CD4-positive, alpha-beta T cell treated with Interleukin-12 subunit alpha and Interleukin-12 subunit beta, for 1 hour (primary cell): ENCODE data around the gene ZNF688.
"Not testable (repeated sequence)": the region's sequence is repeated elsewhere in the genome, so short reads cannot be mapped to it uniquely, and the experiment has no call there.

ENCODE experiments used
- DNase-seq: peaks from one replicate; pipeline ENCODE4 v3.0.0-alpha.2; 2020

The ZNF688 gene

DNA sequence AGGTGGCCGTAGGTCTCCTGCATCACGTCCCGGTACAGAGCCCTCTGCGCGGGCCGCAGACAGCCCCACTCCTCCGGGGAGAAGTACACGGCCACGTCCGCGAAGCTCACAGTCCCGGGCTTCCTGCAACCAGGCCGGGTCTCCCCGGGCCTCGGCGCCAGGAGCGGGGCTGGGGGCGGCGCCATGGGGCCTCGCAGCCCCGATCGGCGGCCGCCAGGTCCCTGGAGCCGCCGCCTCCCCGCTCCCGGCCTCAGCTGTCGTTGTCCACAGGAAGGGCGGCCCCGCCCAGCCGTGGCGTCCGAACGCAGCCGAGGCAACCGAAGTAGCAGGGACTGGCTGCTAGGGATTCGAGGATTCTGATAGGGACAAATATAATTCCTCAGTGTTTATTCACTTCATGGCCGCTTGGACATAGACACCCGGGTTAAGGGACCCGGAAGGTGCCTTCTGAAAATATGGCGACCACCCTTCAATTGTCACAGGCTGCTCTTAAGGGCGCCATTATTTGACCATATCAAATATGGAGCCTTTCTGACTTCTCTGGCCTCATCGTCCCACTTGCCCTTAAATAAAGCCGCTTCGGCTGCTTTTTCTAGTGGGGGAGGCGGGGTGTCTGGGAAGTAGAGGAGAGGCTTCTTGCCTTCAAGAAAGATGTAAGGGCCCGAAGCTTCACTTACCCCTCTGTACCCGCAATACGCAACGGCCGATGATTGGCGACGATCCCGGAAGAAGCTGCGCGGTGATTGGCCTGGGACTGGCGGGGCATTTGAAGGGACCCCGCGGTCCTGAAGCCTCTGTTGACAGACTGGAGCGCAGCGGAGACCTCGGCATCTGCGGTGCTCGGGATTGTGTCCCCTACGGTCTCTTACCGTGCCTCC lies at the start of gene ZNF688:
Gene ZNF688 (minus strand): TSS at position 270 of the 878 bp plus-strand sequence. CDS start 85 bp downstream, at position 185.
- DNase-seq = peak; percentile 98

DNA sequence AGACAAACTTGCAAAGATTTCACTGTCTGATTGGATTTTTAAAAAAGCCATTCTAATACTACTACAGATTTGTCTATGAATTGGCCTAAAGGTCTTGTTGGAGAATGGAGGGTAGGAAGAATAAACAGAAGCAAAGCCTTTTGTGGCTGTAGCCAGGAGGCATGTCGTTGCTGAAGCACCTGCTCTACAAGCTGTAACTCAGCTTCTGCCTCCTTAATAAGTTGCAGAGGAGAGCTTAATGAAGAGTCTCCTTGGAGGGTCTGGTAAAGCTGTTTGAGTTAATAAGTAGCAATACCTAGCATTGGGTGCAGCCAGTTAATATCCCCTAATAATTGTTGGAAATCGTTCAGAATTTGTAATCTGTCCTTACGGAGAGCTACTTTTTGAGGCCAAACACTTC lies 48.7 kb upstream of the ZNF688 start:
- DNase-seq = no peak

DNA sequence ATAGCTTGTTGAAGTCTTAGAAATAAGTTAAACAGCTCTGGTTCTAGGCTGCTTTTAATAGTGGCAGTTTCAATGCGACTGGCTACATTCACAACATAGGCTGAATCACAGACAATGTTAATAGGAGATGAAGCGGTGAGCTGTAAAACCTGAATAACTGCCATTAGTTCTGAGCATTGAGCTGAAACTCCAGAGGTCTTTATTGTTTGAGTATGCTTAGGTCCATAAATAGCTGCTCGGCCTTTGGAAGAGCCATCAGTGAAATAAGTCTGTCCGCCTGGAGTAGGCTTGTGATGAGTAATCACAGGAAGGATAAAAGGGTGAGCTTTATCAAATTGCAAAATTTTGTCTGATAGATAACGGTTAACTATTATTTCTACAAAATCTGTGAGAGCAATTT lies 48.1 kb upstream of the ZNF688 start:
- no peak for DNase-seq

DNA sequence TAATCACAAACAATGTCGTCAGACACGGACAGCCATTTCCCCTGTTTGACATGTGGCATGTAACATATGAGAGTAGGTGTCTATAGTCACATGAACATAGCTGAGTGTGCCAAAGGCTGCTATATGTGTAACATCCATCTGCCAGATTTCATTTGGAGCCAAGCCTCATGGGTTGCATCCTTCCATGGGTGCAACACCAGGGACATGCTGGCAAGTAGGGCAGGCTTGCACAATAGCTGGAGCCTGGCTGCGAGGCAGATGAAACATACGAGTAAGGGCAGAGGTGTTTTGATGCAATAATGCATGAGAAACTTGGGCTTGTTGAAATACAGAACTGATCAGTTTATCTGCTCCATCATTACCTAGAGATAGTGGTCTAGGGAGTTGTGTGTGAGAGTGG lies 47.7 kb upstream of the ZNF688 start:
- DNase-seq = no peak

DNA sequence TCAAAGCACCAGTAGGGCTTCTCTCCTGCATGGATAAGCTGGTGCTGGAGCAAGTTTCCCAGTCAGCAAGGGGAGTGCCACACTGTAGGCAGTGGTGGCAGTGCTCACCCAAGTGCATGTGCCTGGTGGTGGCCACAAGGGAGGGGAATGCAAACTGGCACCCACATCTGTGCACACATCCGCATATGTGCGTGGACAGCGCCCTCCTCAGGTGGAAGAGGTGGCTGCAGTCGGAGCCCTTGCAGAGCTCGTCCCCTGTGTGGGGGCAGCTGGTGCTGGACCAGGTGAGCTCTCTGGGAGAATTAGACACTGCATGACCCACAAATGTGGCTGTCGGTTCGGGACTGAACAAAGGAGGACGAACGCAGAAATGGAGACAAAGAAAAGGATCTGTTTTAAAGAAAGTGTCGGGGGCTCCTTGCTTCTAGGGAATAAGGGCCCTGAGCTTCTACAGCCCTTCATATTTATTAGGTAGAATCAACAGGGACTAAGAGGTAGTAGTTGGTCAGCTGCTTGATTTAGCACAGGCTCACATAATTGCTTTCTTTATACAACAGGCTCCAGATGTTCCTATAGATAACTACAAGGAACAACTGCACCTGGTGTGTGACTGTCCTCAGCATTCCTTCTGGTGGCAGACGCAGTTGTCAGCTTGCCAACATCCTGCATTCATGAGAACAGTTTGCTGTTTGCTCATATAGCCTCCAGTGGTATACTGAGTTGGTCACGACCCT lies 44.0 kb upstream of the ZNF688 start:
- peak; percentile 71 for DNase-seq

DNA sequence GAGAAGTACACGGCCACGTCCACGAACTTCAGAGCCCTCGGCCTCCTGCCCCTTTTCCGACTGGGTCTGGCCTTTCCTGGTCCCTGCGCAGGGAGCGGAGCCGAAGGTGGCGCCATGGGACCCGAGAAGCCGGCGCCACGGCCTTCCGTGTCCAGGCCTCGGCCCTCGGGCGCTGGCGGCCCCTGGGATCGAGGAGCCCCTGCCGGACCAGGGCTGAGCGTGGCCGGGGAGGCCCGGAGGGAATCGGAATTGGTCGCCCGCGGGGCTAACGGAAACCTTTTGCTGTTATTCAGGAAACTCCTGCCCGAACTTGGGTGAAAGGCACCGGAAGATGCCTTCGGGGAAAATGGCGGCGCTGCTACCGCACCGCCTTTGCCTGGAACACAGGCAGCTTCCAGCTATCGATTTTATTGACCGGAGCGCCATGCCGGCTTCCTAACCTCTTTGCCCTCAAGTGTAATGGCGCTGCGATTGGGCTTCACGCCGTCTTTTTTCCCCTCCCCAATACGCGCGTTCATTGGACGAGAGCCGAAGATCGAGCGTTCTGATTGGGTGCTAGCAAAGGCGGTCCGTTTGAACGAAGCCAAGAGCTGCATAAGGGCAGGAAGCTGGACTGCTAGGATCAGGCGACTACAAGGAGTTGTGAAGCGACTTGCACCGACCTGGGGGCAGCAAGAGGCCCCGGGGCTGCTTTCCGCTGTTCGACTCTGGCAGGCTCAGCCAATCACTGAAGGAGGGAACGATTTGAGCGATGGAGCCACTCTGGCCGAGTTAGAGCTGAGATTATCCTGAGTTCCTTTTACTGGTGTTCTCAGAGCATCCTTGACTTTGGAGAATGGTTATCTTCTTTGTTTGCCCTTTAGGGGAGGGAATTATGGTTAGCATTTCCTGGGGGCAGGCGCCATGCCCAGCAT lies 38.7 kb upstream of the ZNF688 start, which contains the start of gene ZNF689:
Gene ZNF689 (minus strand): TSS at position 464 of the 914 bp plus-strand sequence. CDS start 348 bp downstream, at position 116.
- DNase-seq = peak; percentile 97

DNA sequence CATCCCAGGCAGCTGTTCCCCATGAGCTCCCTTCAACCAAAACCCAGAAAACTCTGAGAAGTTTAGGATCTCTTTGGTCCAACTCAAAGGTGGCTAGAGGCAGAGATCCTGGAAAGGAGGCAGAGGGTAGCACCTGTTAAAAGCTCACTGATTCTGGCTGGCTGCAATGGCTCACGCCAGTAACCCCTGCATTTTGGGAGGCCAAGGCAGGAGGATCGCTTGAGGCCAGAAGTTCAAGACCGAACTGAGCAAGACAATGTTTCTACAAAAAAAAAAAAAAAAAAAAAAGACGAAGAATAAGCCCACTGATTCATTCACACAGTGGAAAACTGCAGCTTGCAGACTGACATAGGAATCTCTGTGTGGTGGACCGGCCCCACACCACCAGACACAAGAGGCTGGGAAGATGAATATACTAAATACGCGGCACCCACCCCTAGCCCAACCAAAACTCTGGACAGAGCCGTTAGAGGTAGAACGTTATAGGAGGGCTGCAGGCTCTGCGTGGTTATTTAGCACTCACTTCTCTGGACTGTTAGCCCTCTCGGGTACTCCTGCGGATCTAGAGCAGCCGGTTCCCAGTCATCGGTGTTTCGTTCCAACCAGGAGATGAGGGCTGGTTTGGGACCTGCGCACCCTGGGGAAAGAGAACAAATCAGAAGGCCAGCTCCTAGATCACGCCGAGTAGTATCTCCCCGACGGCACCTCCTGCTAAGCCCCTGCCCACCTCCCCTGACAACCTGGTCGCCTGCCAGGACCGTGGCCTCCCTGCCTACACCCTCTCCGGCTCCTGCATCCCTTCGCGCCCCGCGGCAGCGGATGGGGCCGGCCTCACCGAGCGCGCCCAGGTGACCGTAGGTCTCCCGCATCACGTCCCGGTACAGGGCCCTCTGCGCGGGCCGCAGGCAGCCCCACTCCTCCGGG lies 37.8 kb upstream of the ZNF688 start:
- peak; percentile 40 for DNase-seq

DNA sequence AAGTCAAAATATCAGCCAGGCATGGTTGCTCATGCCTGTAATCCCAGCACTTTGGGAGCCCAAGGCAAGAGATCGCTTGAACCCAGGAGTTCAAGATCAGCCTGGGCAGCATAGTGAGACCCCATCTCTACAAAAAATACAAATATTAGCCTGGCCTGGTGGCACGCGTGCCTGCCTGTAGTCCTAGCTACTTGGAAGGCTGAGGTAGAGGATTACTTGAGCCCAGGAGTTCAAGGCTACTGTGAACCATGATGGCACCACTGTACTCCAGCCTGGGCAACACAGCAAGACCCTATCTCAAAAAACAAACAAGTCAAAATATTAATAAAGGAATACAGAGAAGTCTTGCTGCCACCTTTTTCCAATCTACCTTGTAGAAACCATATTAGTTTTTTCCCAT lies 34.5 kb upstream of the ZNF688 start:
- DNase-seq = no peak

DNA sequence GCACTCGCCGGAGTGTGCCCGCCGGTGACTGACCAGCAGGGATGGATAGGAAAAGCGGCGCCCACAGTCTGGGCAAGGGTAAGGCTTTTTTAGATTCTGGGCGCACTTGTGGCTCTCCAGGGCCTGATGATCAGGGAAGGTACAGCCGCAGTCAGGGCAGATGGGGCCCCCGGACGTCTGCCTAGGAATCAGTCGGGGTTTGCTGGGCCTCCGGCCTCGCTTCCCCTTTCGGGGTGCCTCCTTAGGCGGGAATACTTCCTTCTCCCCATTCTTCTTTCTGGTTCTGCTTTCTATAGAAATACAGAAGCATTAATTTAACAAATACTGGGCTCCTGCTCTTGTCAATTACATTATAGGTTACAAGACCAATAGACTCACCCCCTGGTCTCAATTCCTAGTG lies 33.6 kb upstream of the ZNF688 start:
- DNase-seq = no peak

DNA sequence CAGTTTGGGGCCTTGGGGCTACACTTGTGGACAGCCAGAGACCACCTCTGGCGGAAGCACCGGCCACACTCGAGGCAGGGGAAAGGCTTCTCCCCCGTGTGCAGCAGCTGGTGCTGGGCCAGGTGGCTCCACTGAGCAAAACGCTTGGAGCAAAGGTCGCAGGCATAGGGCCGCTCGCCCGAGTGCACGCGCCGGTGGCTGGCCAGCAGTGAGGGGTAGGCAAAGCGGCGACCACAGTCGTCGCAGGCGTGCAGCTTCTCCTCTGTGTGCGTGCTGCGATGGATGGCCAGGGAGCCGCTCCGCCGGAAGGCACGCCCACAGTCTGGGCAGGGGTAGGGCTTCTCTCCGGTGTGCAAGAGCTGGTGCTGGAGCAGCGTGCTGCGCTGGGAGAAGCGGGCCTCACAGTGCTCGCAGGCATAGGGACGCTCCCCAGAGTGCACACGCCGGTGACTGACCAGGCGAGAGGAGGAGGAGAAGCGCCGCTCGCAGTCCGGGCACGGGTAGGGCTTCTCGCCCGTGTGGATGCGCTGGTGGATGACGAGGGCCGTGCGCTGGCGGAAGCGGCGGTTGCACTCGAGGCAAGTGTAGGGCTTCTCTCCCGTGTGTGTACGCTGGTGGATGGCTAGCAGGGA lies 32.9 kb upstream of the ZNF688 start:
- no peak for DNase-seq

DNA sequence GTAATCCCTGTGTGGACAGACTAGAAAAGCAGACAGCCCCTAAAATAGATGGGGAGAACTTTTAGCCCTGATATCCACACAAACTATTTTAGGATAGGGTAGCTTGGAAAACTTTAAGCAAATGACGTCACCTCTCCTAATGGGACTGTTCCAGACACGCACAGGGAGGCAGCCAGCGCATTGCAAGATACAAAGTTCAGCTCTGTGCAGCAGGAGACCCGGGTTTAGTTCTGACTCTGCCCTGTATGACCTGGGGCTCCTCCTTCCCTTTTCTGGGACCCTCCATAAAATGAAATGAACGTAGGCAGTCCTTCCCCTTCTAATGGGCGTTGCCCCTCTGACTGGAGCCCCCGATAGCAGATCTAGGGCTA lies 32.4 kb upstream of the ZNF688 start:
- DNase-seq = no peak

DNA sequence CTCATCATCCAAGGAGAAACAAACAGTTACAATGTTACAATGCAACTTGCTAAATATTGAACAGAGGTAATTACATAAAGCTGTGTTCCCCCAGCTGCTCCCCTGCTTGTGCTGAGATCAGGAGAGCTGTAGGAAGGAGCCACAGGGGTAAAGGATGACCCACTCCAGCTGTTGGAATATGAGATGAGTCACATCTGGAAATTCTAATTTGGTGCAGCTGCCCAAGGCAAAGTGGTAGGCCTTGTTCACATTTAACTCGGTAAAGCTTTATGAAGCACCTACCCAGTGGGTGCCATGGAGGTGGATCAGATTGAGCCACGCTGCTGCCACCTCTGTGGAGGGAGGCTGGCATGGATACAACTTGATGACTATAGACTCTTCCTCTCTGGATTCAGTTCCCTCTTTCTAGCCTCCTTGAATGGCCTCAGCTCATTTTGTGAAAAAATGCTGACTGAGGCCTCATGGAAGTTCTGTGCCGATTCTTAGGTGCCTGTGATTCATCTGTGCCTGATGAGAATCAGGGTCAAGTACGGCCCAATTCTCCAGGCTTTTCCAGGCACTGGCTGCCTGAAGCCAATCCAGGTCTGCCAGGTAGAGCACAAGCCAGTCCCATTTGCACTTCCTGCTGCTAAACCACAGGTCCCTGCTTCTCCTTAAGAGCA lies 31.2 kb upstream of the ZNF688 start:
- no peak for DNase-seq

DNA sequence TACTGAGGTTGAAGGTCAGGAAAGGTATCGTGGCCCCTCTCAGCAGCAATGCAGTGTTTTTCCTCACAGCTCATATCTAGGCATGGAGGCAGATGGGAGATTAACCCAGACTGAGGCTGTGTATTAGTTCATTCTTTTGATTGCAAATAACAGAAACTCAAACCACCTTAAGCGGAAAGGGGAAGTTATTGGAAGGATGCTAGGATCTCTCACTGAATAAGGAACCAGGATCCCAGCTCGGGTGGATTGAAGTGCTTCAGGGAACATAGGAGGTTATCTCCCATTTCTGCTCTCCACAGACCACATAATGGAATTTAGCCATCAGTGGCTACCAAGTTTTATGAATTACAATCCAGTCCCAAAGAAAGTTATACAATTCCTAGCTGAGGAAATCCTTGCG lies 30.5 kb upstream of the ZNF688 start:
- no peak for DNase-seq

DNA sequence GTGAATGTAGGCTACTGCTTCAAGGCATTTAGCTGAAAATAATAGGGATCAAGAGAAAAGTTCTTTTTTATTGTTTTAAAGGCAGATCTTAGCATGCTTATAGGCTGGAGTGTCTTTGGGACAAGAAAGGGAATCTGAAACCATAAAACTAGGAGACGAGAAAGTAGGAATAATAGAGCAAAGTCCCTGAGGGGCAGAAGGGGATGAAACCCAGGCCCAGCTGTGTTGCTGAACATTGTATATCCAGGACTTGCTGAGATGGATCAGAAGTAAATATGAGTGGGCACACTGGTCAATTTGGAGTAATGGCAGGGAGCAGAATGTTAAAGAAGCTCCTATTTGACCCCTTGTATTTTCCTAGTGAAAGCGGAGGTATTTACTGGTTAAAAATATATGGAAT lies 29.4 kb upstream of the ZNF688 start:
- no peak for DNase-seq

DNA sequence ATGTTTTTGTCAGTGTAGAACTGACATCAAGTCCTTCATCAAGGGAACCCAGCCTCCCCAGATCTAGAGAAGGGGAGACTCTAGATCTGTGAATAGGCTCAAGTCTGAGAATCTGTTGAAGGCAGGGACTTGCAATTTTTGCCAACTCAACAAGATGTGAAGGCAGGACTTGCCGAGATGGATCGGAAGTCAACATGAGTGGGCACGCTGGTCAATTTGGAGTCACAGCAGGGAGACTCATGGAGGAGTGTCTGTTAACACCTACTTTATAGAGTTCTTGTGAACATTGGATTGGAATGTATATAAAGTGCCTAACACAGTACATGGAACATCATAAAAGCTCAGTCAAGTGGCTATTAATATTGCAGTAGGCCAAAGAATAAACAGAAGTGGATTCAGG lies 28.7 kb upstream of the ZNF688 start:
- DNase-seq = no peak

DNA sequence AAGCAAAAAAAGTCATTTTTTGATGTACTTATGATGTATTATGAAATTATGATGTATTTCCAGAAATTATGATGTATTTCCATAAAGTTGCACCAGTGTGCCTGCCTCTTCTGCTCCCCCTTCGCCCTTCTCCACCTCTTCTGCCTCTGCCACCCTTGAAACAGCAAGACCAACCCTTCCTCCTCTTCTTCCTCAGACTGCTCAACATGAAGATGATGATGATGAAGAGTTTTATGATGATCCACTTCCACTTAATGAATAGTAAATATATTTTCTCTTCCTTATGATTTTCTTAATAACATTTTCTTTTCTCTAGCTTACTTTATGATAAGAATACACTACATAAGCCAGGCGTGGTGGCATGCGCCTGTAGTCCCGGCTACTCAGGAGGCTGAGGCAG lies 21.4 kb upstream of the ZNF688 start:
- DNase-seq = no peak

DNA sequence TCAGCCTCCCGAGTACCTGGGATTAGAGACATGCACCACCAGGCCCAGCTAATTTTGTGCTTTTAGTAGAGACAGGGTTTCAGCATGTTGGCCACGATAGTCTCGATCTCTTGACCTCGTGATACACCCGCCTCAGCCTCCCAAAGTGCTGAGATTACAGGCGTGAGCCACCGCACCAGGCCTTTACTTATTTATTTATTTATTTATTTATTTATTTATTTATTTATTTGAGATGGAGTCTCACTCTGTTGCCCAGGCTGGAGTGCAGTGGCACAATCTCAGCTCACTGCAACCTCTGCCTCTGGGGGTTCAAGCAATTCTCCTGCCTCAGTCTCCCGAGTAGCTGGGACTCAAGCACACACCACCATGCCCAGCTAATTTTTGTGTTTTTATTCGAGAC lies 19.4 kb upstream of the ZNF688 start:
- not testable (repeated sequence) for DNase-seq

DNA sequence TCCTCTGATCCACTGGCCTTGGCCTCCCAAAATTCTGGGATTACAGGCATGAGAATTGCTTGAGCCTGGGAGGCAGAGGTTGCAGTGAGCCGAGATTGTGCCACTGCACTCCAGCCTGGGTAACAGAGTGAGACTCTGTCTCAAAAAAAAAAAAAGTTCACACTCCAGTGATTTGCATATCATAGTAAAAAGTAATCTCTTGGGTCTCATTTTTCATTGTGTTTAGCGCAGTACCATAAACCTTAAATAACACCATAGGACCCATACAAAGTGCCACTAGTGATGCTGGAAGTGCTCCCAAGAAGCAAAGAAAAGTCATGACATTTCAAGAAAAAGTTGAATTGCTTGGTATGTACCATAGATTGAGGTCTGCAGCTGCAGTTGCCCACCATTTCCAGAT lies 18.1 kb upstream of the ZNF688 start:
- DNase-seq = not testable (repeated sequence)

DNA sequence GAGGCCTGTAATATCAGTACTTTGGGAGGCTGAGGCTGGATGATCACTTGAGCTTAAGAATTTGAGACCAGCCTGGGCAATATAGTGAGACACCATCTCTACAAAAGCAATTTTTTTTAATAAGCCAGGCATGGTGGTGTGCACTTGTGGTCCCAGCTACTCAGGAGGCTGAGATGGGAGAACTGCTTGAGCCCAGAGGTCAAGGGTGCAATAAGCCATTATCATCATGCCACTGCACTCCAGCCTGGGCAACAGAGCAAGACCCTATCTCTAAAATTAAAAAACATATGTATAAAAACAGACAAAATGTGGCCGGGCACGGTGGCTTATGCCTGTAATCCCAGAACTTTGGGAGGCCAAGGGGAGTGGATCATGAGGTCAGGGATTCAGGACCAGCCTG lies 17.1 kb upstream of the ZNF688 start:
- no peak for DNase-seq

DNA sequence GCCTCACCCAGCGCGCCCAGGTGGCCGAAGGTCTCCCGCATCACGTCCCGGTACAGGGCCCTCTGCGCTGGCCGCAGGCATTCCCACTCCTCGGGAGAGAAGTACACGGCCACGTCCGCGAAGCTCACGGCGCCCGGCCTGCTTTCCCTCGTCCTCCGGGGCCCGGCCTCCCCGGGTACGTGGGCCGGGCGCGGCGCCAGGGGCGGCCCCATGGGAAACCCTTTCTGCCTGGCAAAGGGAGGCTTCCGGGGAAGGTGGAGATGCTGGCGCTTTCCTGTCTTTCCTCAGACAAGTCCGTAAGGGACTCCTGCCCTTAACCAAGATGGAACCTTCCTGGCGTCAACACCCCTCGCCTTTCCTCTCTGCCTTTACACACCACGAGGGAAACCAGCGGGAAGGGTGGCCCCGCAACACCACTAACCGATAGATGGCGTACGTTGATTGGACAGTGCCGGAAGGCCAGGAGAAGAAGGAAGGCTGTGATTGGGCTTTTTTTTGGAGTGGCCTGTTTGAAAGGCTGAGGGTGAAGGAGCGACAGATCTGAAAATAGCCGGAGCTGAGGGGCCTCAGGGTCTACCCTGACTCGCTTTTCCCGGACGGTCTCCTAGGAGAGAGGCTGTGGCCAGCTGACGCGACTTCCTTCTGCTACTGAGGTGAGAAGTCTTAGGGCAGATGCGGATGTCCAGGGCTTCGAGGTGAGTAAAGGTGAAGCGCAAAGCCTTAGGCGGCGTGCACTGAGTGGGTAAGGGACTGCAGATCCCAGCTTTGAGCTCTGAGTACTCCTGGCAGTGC lies 14.1 kb upstream of the ZNF688 start, which contains the start of gene ZNF785:
Gene ZNF785 (minus strand): TSS at position 298 of the 792 bp plus-strand sequence. CDS start 86 bp downstream, at position 212.
- DNase-seq = peak; percentile 97
